ENCODE data around the gene CCDC127. TPM values are rescaled to one million over a fixed set of nuclear protein-coding genes. Genes with fewer than 3 reads are reported as not detected.

CCDC127 gene
- total and polyA plus RNA-seq, 2 of the 13 experiments (the other 11 are each of a cell fraction or from before 2014, with no cell fraction given) = 2.9 to 4.3 TPM

- TF ChIP-seq EHMT2 (IDR thresholded peaks at IDR 0.05; ENCODE audit: borderline replicate concordance, low read depth, low read length) (no peak), CBX1 (IDR thresholded peaks at IDR 0.05; ENCODE audit: low read depth) (no peak), ZNF101 (CRISPR knock-in tag; IDR thresholded peaks at IDR 0.05; ENCODE audit: borderline replicate concordance, low read depth) (no peak), SSRP1 (CRISPR knock-in tag; IDR thresholded peaks at IDR 0.05) (no peak), NR2C2 (CRISPR knock-in tag; IDR thresholded peaks at IDR 0.05; ENCODE audit: borderline replicate concordance) (no peak), RCOR2 (CRISPR knock-in tag; IDR thresholded peaks at IDR 0.05) (no peak), POGZ (CRISPR knock-in tag; IDR thresholded peaks at IDR 0.05) (no peak), SIX1 (CRISPR knock-in tag; IDR thresholded peaks at IDR 0.05; ENCODE audit: borderline replicate concordance) (peak; percentile 88; the same call in 1 of the 2 replicates), ZNF691 (CRISPR knock-in tag; IDR thresholded peaks at IDR 0.05; ENCODE audit: borderline replicate concordance, low read depth) (peak; percentile 65; the same call in 1 of the 2 replicates), HMGXB3 (CRISPR knock-in tag; IDR thresholded peaks at IDR 0.05; ENCODE audit: borderline replicate concordance) (no peak), EED (CRISPR knock-in tag; IDR thresholded peaks at IDR 0.05) (0 out of 2 replicates have a peak, but pooled peaks have one; percentile 29), ZNF775 (CRISPR knock-in tag; IDR thresholded peaks at IDR 0.05; ENCODE audit: borderline replicate concordance) (no peak), PRMT3 (CRISPR knock-in tag; IDR thresholded peaks at IDR 0.05; ENCODE audit: borderline replicate concordance, low read depth) (no peak), NRL (CRISPR knock-in tag; IDR thresholded peaks at IDR 0.05; ENCODE audit: borderline replicate concordance) (no peak), KAT8 (CRISPR knock-in tag; IDR thresholded peaks at IDR 0.05) (no peak), MEIS1 (CRISPR knock-in tag; IDR thresholded peaks at IDR 0.05; ENCODE audit: borderline replicate concordance) (no peak), KLF16 (CRISPR knock-in tag; IDR thresholded peaks at IDR 0.05) (no peak), ZNF687 (CRISPR knock-in tag; IDR thresholded peaks at IDR 0.05) (peak; percentile 92), BRCA1 (CRISPR knock-in tag; IDR thresholded peaks at IDR 0.05) (no peak)
Observed at GRCh38 chr5:188488-189481, 29.2 kb downstream of the CCDC127 start (continued).

Measured in HepG2 (cell line).